AG04449 (cell line): ENCODE data around the gene ZKSCAN3.
"Not testable (repeated sequence)": the region's sequence is repeated elsewhere in the genome, so short reads cannot be mapped to it uniquely, and the experiment has no call there.

Source experiments
- CTCF ChIA-PET: fragments of 350-600 bp; formaldehyde crosslinking; extraction: SDS; loops from one replicate; lab custom pipeline; 2021; ENCODE audit warnings: antibody characterized with exemption; lab: Yijun Ruan, JAX
- POLR2A ChIA-PET: fragments of 400-600, 350-600 bp; formaldehyde crosslinking; extraction: SDS; loops from one replicate; lab custom pipeline; 2020; ENCODE audit warnings: antibody characterized with exemption, inconsistent platforms; lab: Yijun Ruan, JAX
- DNase-seq: peaks from one replicate; pipeline ENCODE4 v3.0.0-alpha.2; 2010; ENCODE audit warnings: low read depth, low spot score
- H3K4me3 ChIP-seq: 2 replicates; pipeline ENCODE4 v1.5.1; 2011; ENCODE audit warnings: low read depth, mild to moderate bottlenecking, control low read depth, low read length
- TF ChIP-seq, protein P1 (sequence below): IDR thresholded peaks from one replicate; pipeline ENCODE4 v1.5.1; 2011; ENCODE audit warnings: mild to moderate bottlenecking, moderate library complexity, low read length, control low read depth, inconsistent platforms; ENCODE audit not compliant: insufficient read depth; ENCODE audit errors: missing control alignments

The ZKSCAN3 gene

DNA sequence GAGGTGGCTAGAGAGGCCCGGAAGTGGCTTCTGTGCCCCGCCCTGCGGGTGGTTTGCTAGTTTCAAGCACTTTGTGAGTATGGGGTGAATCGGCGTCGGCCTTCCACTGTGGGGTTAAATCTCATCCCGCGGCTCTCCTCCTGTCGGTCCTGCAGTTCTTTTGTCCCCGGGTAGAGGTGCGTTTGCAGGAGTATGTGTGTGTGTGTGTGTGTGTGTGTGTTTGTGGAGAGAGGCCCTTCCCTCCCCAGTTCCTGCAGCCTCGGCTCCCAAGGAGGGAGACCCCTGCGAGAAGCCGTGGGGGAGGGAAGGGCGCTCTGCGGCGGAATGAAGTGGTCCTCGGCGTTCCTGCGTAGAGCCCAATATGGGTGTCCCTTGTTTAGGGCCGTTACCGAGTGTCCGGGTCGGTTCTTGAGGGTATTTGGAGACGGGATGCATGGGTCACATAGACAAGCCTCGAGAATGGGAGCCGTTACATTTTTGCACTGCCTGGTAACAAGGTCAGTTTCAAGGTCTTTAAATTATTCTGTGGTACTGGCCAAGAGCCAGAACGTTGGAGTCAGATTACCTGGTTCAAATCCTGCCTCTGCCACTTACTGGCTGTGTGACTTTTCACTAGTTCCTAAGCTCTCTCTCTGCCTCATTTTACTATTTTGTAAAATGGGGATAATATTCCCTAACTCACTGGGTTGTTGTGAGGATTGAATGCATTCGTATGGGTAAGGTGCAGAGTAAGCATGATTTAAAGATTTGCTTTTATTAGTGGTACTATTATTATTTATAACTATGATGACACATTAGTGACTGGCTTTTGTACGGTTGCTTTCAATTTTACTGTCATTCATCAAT lies at the start of gene ZKSCAN3:
TSS of gene ZKSCAN3 (plus strand) at position 56 of the 846 bp plus-strand sequence. CDS start 9,640 bp downstream, outside the sequence.
- TF ChIP-seq, protein P1, sequence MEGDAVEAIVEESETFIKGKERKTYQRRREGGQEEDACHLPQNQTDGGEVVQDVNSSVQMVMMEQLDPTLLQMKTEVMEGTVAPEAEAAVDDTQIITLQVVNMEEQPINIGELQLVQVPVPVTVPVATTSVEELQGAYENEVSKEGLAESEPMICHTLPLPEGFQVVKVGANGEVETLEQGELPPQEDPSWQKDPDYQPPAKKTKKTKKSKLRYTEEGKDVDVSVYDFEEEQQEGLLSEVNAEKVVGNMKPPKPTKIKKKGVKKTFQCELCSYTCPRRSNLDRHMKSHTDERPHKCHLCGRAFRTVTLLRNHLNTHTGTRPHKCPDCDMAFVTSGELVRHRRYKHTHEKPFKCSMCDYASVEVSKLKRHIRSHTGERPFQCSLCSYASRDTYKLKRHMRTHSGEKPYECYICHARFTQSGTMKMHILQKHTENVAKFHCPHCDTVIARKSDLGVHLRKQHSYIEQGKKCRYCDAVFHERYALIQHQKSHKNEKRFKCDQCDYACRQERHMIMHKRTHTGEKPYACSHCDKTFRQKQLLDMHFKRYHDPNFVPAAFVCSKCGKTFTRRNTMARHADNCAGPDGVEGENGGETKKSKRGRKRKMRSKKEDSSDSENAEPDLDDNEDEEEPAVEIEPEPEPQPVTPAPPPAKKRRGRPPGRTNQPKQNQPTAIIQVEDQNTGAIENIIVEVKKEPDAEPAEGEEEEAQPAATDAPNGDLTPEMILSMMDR: no peak
- CTCF ChIA-PET: interaction anchor here (0.8 kb wide), 1 partner anchor 13 kb away, joined by 3 read pairs; no protein-coding TSS in a partner anchor
- DNase-seq: no peak
- POLR2A ChIA-PET: interaction anchor here (0.7 to 1.2 kb wide), 3 partner anchors 69 to 565 kb away, joined by 3 to 4 read pairs (median 3); partner anchors contain the start of gene PGBD1
- peak within 1 kb of the TSS; percentile 85 for H3K4me3 ChIP-seq

DNA sequence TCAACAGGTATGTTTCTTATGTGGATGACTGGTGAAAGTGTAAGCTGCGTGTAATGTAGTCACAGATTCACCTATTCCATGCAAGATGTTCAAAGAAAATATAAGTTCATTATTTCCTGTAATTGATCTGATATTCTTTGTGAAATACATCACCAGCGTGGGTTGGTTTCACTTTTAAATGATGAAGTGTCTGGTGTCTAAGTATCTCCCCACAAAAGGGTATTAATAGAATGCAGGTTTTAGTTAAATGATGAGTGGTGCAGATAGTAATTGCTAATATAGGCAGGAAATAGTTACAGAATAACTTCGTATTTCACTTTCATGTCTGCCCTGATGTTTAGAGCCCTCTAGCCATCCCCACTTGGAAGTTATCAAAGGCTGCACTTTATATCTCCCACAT lies 46.2 kb upstream of the ZKSCAN3 start:
- POLR2A ChIA-PET: no interaction called here
- no peak overlapping the region for H3K4me3 ChIP-seq
- TF ChIP-seq, protein P1: no peak
- CTCF ChIA-PET: interaction anchor here (1.5 kb wide), 1 partner anchor 53 kb away, joined by 3 read pairs; no protein-coding TSS in a partner anchor
- no peak for DNase-seq

DNA sequence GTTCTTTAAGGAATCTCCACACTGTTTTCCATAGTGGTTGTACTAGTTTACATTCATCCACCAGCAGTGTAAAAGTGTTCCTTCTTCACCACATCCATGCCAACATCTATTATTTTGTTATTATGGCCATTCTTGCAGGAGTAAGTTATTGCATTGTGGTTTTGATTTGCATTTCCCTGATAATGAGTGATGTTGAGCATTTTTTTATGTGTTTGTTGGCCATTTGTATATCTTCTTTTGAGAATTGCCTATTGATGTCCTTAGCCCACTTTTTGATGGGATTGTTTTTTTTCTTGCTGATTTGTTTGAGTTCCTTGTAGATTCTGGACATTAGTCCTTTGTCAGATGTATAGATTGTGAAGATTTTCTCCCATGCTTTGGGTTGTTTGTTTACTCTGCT lies 43.4 kb upstream of the ZKSCAN3 start:
- POLR2A ChIA-PET, CTCF ChIA-PET, H3K4me3 ChIP-seq, DNase-seq: not testable (repeated sequence)

DNA sequence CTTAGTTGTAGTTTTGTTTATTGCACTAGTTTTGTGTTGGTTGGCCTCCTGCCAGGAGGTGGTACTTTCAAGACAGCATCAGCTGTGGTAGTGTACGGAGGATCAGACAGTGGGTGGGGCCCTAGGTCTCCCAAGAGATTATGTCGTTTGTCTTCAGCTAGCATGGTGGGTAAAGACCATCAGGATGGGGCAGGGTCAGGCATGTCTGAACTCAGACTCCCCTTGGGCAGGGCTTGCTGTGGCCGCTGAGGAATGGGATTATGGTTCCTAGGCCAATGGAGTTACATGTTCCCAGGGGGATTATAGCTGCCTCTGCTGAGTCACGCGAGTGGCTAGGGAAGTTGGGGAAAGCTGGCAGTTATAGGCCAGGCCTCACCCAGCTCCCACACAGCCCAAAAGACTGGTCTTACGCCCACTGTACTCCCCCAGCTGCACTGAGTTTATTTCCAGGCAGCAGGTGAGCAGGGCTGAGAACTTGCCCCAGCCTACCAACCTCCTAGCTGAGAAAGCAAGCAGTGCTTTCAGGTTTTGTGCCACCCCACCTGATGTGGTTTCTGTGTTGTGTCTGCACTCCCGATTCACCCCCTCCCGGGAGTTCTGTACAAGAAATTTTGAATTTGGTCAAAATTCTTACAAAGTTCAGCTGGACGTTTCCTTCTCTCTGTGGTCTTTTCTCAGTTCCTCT lies 38.5 kb upstream of the ZKSCAN3 start:
- DNase-seq: no peak
- ChIA-PET POLR2A (no interaction called here), CTCF (no interaction called here)
- TF ChIP-seq, protein P1: no peak
- H3K4me3 ChIP-seq: no peak overlapping the region

DNA sequence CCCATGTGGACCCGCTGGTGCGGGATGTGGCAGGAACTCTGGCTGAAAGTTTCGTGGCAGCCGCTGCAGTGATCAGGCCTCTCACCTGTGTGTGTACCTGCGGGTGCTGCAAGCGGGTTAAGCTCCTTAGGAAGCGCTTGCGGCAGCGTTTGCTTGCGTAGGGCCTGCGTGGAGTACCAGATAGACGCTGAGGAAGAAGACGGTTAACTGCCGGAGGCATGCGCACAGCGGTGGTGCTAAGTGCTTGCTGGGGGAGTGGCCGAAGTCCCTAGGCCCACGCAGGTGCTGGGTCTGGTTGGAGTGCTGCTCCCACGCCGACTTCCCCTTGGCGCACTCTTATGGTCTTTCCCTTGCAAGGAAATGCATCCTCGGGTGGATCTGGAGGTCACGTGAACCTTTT lies 36.8 kb upstream of the ZKSCAN3 start:
- DNase-seq: no peak
- CTCF ChIA-PET: no interaction called here
- no peak overlapping the region for H3K4me3 ChIP-seq
- POLR2A ChIA-PET: interaction anchor here (0.6 kb wide), 1 partner anchor 40 kb away, joined by 3 read pairs; no protein-coding TSS in a partner anchor
- TF ChIP-seq, protein P1: no peak

DNA sequence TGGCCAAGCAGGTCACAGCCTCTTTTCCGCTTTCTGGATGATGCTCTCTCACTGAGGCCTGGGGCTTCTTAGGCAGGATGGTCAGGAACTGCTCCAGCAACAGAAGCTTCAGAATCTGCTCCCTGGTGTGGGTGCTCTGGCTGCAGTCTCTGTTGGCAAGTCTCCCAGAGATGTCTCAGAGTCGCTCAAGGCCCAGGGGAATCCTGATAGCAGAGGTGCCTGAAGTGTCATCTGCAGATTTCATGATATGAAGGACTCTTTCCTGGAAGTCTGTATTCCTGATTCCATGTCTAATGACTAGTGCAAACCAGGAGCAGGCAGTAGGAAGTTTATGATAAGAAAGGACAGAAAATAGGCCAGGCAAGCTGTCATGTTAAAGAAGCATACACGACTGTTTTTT lies 34.1 kb upstream of the ZKSCAN3 start:
- ChIA-PET CTCF (interaction anchor here (1.0 kb wide), 1 partner anchor 18 kb away, joined by 3 read pairs; no protein-coding TSS in a partner anchor), POLR2A (no interaction called here)
- no peak for DNase-seq

DNA sequence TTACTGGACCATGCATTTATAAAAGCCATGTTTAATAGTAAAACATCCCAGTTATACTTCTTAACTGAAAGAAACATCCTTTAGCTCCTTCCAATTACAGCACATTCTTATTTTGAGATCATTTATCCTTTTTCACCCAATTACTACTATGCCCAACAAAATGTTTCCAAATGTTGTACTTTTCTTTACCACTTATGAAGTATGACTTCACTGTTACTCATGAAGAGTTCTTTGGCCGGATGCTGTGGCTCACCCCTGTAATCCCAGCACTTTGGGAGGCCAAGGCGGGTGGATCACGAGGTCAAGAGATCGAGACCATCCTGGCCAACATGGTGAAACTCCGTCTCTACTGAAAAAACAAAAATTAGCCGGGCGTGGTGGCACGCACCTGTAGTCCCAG lies 31.9 kb upstream of the ZKSCAN3 start:
- POLR2A ChIA-PET, CTCF ChIA-PET, DNase-seq, H3K4me3 ChIP-seq: not testable (repeated sequence)

More for the DNA sequence above, 34.1 kb upstream of the ZKSCAN3 start:
- H3K4me3 ChIP-seq: no peak overlapping the region
- TF ChIP-seq, protein P1: no peak
